ENCODE results near the gene SATB1.
"Not testable (repeated sequence)": the region's sequence is repeated elsewhere in the genome, so short reads cannot be mapped to it uniquely, and the experiment has no call there.

Gene SATB1

GRCh38 chr3:18424729-18425640 is at the start of gene SATB1:
Gene SATB1, minus strand, starts transcription at chr3:18425339. Its CDS starts 4,372 bp downstream, at chr3:18420967.
- peak; percentile 31 for DNase-seq

DNA sequence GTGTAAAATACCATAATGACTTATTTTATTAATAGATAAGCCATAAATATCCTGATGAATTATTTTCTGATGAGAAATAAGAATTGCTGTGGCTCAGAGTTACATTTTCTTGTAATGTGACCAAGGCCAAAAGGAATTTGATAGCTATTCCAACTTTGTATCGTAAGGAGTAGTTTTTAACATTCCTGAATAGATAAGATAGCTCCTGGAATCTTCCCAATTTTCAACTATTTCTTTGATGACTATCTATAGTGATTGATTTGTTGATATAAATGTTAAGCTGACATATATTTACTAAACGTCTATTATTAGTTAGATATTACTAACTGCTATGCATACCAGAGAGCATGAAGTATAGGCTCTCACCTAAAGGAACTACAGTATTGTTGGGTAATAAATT is 49.1 kb upstream of the SATB1 start:
- DNase-seq = no peak

- DNase-seq = no peak
Measured at GRCh38 chr3:18469775-18470174, 44.6 kb upstream of the SATB1 start.

DNA sequence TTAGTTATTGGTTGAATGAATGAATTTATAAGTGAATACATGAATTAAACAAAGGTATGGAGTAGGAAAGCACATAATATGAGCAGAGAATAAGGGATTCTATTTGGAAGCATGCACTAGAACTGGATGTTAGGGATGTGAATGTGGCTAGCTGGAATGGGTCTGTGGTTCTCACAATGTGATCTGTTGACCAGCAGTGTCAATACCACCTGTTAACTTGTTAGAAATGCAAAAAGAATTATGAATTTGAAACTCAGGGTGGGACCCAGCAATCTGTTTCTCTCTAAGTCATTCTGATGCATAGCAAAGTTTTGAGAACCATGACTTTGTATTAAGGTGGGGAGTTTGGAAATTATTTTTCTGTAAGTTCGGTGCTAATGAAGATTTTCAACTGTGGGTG is 41.0 kb upstream of the SATB1 start:
- no peak for DNase-seq

- DNase-seq = no peak
Measured at GRCh38 chr3:18454766-18455165, 29.6 kb upstream of the SATB1 start.

- not testable (repeated sequence) for DNase-seq
Measured at GRCh38 chr3:18449618-18450017, 24.5 kb upstream of the SATB1 start.

GRCh38 chr3:18447720-18448119 is 22.6 kb upstream of the SATB1 start:
- DNase-seq = no peak

DNA sequence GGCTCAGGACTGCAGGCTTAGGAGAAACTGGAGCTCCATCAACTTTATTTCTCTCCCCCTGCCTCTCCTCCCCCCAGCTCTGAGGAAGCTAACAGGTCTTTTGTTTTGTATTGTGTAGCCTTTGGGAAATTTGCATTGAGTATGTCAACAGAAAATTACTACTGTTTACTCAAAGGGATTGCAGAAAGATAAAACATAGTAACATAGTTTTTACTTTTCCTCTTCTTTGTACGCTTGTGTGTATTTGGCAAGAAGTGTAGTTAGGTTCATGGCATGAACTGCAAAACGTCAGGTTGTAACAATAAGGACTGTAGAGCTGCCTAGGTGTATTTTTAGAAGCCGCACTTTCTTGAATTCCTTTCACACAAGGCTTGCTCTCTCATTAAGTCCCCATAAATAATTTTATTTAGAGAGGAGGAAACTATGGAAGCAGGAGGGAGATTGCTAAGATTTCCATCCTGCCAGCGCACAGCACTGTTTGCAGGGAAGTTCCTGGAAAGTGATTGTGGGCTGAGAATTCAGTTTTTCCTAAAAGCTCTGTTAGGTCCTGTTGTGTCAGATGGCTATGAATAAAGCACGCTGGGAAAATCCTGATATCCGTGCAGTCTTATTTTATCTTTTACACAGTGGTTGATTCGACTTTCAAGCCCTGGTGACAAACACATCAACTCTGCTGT is 21.1 kb upstream of the SATB1 start:
- DNase-seq = peak; percentile 37

DNA sequence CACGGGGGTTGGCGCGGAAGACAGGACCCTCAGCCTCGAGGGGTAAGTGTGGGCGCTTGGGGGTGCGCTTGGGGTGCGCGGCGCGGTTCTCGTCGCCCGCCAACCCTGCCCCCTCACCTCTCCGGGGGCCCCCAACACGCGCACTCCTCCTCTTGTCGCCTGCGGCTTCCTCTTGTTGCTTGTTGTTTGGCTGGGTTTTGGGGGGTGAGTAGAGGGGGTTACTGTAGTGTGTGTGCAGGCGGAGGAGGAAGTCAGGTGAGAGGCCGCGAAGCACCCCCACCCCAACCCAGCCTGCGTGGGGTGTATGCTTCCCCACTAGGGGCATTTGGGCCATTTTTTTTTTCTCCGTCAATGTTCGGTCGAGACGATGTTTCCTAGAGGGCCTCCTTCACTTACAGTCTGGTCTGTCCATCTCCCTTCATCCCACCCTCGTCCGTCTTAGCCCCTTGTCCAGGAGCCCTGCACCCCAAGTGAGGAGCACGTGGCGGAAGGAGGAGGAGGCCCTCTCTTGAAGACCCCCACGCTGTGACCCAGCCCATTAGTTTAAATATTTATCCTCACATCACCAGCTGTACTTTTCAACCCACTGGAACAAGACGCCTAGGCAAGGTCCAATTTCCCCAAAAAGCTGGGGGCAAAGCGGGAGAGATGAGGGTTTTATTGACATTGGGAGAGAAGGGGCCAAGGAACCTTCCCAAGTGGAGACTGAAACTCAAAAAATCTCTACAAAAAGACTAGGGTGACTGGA is 20.4 kb upstream of the SATB1 start:
- no peak for DNase-seq

DNA sequence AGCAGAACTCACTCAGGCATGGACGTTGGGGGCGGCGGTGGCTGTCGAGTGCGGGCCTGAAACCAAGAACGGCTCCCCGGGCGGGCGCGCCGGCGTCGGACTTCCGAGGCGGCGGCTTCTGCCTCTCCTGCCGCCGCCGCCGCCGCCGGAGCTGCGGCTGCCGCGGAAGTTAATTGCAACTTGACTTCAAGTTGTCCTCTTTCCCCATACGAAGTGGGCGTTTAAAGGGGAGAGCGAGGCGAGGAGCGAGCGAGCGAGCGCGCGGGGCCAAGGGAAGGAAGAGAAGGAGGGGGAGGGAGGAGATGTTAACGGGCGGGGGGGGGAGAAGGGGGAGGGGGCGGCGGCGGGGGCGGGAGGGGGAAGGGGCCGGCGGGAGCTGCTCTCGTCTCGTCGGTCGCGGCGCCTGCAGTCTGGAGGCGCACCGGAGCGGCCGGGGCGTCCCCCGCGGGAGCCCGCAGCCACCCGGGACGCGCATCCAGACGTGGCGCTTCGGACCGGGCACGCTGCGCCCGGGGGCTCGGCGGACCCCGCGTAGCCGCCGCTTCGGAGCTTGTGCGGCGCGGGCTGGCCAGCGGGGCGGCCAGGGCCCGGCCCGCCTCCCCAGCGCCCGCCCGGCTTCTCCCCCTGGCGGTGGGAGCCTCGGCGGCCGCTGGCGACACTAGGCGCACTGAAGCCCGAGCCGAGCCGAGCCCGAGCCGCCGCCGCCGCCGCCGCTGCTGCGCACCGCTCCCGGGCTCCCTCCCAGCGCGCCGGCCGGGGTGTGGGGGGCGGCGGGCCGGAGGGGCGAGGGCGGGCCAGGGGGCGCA is 19.7 kb upstream of the SATB1 start:
- peak; percentile 35 for DNase-seq

GRCh38 chr3:18443665-18444594 is 18.8 kb upstream of the SATB1 start:
- peak; percentile 19 for DNase-seq

DNA sequence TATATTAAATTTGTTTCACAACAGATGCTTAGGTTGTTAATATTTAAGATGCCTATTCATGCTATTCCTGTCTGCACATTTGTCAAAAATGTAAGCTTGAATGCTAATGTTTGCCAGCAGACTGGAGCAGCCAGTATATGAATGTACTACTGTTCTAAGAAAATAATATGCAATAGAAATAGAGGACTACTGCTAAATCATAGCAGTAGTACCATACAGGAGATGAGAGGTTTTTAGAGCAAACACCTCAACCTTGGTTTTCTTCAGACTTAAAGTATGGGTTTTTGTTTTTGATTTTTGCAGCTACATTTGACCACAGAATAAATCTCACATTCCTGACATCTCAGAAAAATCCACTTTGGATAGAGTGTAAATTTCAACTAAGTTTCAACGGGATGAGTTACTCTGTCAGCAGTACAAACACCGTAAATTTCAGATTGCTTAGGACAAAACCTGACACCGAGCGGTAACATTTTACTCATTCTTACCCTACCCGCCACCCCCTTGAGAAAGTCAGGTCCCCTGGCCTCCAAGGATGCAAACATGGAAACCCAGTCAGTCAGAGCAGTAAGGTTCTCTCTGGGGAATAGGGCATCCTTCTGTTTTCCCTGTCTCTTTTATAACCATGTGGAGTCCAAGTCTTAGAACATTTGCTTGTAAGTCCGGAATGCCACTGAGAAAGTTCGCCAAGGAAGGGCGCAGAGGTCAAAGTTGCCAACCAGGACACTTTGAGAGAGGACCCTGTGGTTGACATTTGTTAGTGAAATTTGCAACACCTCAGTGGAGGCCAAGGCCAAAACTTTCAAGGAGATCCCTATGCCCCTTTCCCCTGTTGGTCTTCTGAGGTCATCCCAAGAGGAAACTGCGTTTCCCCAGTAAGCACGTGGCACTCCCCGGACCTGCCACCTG is 17.9 kb upstream of the SATB1 start:
- no peak for DNase-seq

GRCh38 chr3:18441551-18441950 is 16.4 kb upstream of the SATB1 start:
- no peak for DNase-seq

DNA sequence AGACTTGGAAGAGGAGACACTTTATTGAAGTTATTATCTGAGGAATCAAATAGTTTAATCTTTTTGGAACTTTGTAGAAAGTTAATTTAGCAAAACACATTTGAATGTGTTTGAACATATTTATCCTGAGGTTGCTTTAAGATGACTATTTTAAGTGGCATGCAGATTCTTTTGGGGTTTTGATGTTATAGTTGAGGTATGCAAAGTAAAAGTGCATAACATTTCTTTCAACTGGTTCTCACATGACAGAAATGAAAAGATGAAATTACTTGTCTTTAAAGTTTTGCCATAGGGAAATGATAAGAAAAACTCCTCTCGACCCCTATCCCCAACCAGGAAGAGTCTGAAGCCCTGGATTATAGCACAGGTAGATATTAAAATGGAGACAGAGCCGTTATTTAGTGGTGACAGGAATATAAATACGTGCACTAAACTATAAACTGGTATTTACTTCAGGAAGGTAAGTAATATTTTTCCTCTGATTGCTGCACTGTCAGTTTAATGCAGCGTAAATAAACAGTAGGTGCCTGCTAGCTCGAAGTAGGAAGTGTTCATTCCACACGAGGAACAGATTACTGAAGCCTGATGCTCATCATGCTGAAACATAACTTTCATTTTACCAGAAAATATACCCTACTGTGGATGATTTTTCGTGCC is 15.1 kb upstream of the SATB1 start:
- DNase-seq = no peak

DNA sequence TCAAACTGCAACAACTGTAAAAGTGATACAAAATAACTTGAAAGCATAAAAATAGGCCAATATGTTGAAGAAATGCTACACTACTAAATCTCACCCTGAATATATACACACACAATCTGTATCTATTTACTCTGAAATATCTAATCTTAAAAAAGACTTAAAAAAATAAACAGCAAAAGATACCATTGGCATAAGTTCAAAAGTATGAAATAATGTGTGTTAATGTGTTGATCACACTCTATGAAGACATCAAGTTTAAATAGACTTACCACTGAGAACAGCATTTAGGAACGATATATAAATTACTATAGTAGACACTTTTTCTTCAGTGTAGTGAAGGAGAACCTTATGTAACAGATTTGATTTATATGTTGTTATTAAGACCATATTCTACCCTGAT is 14.1 kb upstream of the SATB1 start:
- DNase-seq = no peak

DNA sequence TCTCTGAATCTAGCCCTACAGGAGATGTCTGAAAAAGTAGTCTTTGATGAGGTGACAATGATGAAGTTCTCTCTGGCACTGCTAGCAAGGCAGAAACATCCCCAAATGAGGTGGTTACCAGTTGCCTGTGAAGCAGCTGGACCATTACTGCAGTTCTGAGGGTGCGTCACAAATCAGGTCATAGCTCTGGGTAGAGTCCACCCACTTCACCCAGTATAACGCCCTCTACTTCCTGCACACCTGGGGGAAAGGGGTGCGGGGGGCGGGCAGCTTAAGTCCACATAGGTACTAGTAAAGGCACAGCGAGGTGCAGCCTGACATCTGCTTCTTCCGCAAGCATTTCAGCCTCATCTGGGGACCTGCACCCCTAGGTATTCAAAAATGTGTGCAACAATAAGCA is 13.4 kb upstream of the SATB1 start:
- DNase-seq = no peak

- no peak for DNase-seq
Measured at GRCh38 chr3:18436213-18436612, 11.1 kb upstream of the SATB1 start.

DNA sequence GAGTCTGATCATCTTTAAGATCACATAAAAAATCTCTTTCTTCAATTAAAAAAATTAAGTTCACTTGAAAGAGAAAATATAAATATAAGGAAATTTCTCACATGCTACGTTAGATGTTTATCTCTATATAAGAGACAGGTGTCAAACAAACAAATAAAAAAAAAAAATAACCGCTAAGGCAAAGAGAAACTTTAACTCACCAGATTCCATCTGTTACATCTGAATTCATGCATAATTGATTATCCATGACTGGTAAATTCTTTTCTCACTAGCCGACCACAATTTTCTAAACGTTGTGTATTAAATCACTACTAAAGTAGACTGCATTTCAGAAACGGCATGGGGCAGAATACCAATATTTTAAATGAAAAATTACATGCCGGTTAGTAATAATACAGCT is 9.6 kb upstream of the SATB1 start:
- DNase-seq = no peak

DNA sequence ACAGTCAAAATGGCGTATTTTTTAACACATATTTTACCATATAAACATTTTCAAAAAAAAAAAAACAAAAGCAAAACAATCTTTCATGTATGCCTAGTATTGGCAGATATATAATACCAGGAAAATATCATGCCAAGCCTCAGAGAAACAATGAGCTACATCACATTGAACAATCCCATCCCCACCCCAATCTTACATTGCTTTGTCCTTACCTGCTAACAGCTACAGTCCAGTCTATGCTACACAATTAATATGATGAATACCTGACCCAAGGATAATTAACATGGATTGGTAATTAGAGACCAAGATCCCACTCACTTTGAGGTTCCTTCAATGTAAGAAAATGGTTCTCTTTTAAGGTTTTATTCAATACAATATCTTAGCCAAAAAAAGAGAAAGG is 7.6 kb upstream of the SATB1 start:
- DNase-seq = no peak

DNA sequence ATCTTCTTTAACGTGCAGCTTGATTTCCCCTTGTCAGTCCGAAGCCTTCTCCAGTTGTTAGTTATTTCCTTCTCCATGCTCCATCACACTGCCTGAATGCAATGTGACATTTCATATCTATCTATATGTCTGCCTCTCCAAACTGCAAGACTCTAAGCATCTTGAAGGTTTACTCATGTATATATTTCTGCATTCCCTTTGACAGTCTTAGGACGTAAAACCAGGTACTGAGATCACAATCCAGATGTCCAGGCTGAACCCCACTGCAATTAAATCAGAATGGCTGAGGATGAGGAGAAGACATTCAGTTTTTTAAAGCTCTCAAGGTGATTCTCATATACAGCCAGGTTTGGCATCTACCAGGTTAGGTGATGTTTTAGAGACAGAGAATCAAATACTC is 6.1 kb upstream of the SATB1 start:
- DNase-seq = no peak

Measured in NCI-H748 treated with DMSO at 0.1 percent for 48 hours (cell line).